ENCODE measurements around the gene CCNQ. TPM values are rescaled to one million over a fixed set of nuclear protein-coding genes. Genes with fewer than 3 reads are reported as not detected.

CCNQ gene
- total RNA-seq, 1 donor from 2014 or later = 23.6 TPM

Other genes with a start within 250 kb of the CCNQ start
- not detected in 2 replicates for gene PNMA6E, start 197.8 kb downstream of the CCNQ start, total RNA-seq
- 1.8 and 2.1 TPM in 2 replicates for gene ZFP92, start 187.7 kb downstream of the CCNQ start, total RNA-seq
- gene TREX2, start 153.1 kb downstream of the CCNQ start, total RNA-seq = 0.94 and 1.1 TPM in 2 replicates
- gene HAUS7, start 128.6 kb downstream of the CCNQ start, total RNA-seq = 58.2 and 62.0 TPM in 2 replicates
- not detected in 2 replicates for gene BGN, start 104.2 kb downstream of the CCNQ start, total RNA-seq
- not detected in 2 replicates for gene ATP2B3, start 81.5 kb downstream of the CCNQ start, total RNA-seq
- gene DUSP9, start 48.1 kb upstream of the CCNQ start, total RNA-seq = 0.11 and 0.16 TPM in 2 replicates
- 0.18 and 0.43 TPM in 2 replicates for gene PNCK, start 74.7 kb upstream of the CCNQ start, total RNA-seq
- 2.2 and 2.5 TPM in 2 replicates for gene SLC6A8, start 88.8 kb upstream of the CCNQ start, total RNA-seq
- 154 TPM in 2 replicates for gene BCAP31, start 125.2 kb upstream of the CCNQ start, total RNA-seq
- 8.8 and 10.1 TPM in 2 replicates for gene ABCD1, start 125.7 kb upstream of the CCNQ start, total RNA-seq
- gene PLXNB3, start 165.1 kb upstream of the CCNQ start, total RNA-seq = 0.62 and 0.91 TPM in 2 replicates
- not detected in 2 replicates for gene SRPK3, start 181.9 kb upstream of the CCNQ start, total RNA-seq
- gene IDH3G, start 195.2 kb upstream of the CCNQ start, total RNA-seq = 70.8 and 72.4 TPM in 2 replicates
- gene SSR4, start 195.5 kb upstream of the CCNQ start, total RNA-seq = 282 and 303 TPM in 2 replicates
- gene PDZD4, start 231.4 kb upstream of the CCNQ start, total RNA-seq = 0.23 and 0.91 TPM in 2 replicates